Measurements from ENCODE around the gene ATP2A2.
"Not testable (repeated sequence)": the region's sequence is repeated elsewhere in the genome, so short reads cannot be mapped to it uniquely, and the experiment has no call there.

ATP2A2 gene

DNA sequence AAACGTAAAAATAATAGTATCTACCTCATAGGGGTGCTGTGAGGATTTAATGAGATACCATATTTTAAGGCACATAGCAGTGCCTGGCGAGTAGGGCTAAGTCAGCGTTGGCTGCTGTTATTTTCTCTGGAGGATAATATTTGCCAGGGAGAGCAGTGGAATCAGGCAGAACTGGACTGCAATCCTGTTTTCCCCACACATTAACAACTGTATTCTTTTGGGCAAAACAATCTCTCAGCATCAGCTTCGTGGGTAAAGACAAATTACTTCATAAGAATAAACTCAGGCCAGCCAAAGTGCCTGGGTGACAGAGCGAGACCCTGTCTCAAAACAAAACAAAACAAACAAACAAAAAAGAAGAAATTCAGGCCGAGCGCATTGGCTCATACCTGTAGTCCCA, 29.7 kb upstream of the ATP2A2 start:
- peak overlapping the region; percentile 99; the same call in 1 of the 2 replicates for H3K27ac ChIP-seq

DNA sequence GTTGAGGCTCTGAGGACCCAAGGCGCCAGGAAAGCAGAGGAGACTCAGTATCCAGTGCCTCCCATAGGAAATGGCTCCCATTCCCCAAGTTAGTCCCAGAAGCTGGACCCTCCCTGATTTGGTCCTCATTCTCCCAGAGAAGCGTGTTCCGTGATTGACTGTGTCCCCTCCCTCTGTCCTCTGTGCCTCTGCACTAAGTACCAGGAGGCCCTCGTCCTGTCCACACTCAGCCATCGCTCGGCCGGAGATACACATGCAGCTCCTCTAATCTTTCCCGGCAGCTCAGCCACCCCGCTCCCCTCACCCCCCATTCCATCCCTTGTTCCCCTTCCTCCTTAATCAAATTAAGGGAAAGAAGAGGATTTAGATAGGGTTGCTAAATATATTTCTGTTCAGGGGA, 28.3 kb upstream of the ATP2A2 start:
- no peak overlapping the region for H3K27ac ChIP-seq
- TF ChIP-seq ZFX (IDR thresholded peaks at IDR 0.05; ENCODE audit: borderline replicate concordance) = no peak
- TF ChIP-seq, protein P1, sequence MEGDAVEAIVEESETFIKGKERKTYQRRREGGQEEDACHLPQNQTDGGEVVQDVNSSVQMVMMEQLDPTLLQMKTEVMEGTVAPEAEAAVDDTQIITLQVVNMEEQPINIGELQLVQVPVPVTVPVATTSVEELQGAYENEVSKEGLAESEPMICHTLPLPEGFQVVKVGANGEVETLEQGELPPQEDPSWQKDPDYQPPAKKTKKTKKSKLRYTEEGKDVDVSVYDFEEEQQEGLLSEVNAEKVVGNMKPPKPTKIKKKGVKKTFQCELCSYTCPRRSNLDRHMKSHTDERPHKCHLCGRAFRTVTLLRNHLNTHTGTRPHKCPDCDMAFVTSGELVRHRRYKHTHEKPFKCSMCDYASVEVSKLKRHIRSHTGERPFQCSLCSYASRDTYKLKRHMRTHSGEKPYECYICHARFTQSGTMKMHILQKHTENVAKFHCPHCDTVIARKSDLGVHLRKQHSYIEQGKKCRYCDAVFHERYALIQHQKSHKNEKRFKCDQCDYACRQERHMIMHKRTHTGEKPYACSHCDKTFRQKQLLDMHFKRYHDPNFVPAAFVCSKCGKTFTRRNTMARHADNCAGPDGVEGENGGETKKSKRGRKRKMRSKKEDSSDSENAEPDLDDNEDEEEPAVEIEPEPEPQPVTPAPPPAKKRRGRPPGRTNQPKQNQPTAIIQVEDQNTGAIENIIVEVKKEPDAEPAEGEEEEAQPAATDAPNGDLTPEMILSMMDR (IDR thresholded peaks at IDR 0.05) = no peak

More for the DNA sequence above, 29.7 kb upstream of the ATP2A2 start:
- no peak for TF ChIP-seq ZFX (IDR thresholded peaks at IDR 0.05; ENCODE audit: borderline replicate concordance)
- TF ChIP-seq, protein P1 (IDR thresholded peaks at IDR 0.05) = no peak

DNA sequence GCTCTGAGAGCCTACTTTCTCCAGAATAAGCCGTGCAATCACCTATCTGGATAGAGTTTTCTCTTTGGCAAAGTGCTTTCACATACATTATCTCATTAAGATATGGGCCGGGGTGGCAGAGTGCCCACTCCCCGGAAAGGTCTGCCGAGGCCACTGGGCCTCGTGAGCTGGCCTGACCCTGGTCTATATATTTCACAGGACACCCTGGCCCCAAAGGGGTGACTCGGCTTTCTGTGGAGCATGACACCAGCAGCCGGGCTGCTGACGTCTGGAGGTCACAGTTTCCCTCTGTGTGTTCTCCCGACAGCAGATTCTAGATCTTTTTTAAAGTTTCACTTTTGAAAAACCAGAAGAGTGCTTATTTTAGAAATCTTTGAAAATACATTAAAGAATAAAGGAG, 27.9 kb upstream of the ATP2A2 start:
- no peak overlapping the region for H3K27ac ChIP-seq
- TF ChIP-seq ZFX (IDR thresholded peaks at IDR 0.05; ENCODE audit: borderline replicate concordance) = no peak
- TF ChIP-seq, protein P1 (IDR thresholded peaks at IDR 0.05) = no peak

DNA sequence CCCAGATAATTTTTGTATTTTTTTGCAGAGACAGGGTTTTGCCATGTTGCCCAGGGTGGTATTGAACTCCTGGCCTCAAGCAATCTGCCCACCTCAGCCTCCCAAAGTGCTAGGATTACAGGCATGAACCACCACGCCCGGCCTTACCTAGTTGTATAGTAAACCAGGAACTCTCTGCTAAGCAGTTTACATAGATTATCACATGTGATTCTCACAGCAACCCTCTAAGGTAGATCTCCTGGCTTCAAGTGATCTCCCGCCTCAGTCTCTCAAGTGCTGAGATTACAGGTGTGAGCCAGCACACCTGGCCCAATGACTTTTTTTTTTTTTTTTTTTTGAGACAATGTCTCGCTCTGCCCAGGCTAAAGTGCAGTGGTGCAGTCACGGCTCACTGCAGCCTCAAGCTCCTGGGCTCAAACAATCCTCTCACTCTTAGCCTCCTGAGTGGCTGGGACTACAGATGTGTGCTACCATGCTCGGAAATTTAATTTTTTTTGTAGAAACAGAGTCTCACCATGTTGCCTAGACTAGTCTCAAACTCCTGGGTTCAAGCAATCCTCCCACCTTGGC, 26.0 kb upstream of the ATP2A2 start:
- H3K27ac ChIP-seq = no peak overlapping the region
- no peak for TF ChIP-seq ZFX (IDR thresholded peaks at IDR 0.05; ENCODE audit: borderline replicate concordance)
- TF ChIP-seq, protein P1 (IDR thresholded peaks at IDR 0.05) = no peak

DNA sequence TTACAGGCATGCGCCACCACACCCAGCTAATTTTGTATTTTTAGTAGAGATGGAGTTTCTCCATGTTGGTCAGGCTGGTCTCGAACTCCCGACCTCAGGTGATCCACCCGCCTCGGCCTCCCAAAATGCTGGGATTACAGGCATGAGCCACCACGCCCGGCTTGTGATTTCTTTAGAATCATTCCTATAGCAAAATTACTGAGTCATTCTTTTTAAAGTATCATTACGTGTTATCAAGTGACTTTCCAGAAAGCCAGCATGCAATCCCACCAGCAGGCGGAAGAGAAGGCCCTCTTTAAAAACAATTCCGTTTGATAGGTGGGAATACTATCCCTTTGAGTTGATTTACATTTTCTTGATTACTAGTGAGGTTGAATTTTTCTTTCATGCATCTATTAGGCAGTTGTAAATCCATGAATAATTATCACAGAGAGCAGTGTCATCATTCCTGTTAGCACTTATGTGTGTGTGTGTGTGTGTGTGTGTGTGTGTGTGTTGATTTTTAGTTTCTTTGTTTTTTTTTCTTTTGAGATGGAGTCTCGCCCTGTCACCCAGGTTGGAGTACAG, 25.1 kb upstream of the ATP2A2 start:
- H3K27ac ChIP-seq = not testable (repeated sequence)

DNA sequence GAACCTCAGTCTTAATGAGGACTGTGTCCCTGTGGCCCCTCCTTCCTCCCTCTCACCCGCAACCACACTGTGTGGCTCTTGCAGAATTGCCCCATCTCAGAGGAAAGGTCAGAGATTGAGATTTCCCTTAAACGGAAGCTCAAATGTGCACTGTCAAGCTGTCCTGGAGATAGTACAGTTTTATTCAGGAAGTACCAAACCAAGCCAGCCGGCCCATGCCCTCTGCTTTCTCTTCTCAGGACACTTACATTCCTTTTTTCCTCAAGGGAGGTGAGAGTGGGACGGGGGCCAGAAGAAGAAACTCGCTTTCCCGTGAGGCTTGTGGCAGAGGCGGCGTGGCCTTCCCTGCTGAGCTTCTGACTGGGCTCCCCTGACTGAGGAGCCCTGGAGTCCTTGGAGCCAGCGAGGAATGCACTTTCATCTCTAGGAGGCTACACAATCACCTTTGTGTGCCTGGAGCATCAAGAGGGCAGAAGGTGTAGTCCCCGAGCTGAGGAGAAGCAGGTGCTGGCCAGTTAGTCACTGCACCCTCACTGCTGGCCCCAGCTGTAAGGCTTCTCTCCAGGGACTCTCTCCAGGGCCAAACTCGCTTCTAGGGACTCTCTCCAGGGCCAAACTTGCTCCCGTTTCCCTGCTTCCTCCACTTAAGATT, 24.1 kb upstream of the ATP2A2 start:
- TF ChIP-seq ZFX (IDR thresholded peaks at IDR 0.05; ENCODE audit: borderline replicate concordance) = no peak
- TF ChIP-seq, protein P1 (IDR thresholded peaks at IDR 0.05) = no peak

DNA sequence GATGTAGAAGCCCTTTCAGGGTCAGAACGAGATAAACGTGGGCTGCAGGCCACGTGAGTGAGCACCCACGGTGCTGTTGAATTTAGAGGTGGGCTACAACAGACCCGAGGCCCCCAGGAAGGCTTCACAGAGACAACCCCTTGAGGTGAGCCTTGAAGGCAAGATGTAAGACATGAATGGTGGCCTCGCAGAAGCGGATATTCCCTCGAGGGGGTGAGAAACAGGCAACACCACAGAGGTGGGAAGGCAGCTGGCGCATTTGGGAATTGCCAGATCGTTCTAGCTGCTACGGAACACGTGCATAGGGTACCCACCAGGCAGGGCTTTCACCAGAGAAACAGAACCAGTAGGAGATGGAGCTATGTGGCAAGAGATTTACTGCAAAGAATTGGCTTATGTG, 22.6 kb upstream of the ATP2A2 start:
- TF ChIP-seq, protein P1 (IDR thresholded peaks at IDR 0.05) = no peak
- no peak for TF ChIP-seq ZFX (IDR thresholded peaks at IDR 0.05; ENCODE audit: borderline replicate concordance)

More for the DNA sequence above, 24.1 kb upstream of the ATP2A2 start:
- H3K27ac ChIP-seq = no peak overlapping the region

More for the DNA sequence above, 22.6 kb upstream of the ATP2A2 start:
- H3K27ac ChIP-seq = no peak overlapping the region
